Kasumi-1 (cell line): ENCODE measurements around the gene PDHA2.
"Not testable (repeated sequence)": the region's sequence is repeated elsewhere in the genome, so short reads cannot be mapped to it uniquely, and the experiment has no call there.

Experiments
- DNase-seq, 2 experiments: peaks; one replicate each; lab custom pipeline; 2025; lab: John Stamatoyannopoulos, UW

Gene PDHA2

GRCh38 chr4:95839891-95840290, at the start of gene PDHA2:
PDHA2 (plus strand) TSS chr4:95840093; CDS start chr4:95840151, 58 bp downstream.
- no peak for DNase-seq

- DNase-seq, result no peak
These were observed 41.9 kb upstream of the PDHA2 start for GRCh38 chr4:95798003-95798402.

- DNase-seq, result no peak
These were observed 41.2 kb upstream of the PDHA2 start for GRCh38 chr4:95798727-95799126.

GRCh38 chr4:95821867-95822266, 18.0 kb upstream of the PDHA2 start:
- no peak for DNase-seq

GRCh38 chr4:95825546-95825945, 14.3 kb upstream of the PDHA2 start:
- no peak for DNase-seq

GRCh38 chr4:95830651-95831050, 9.2 kb upstream of the PDHA2 start:
- DNase-seq, result peak; percentile 36 to 53

GRCh38 chr4:95831166-95831565, 8.7 kb upstream of the PDHA2 start:
- peak; percentile 75 to 80 for DNase-seq

- DNase-seq, result no peak
These were observed 6.1 kb upstream of the PDHA2 start for GRCh38 chr4:95833711-95834194.

GRCh38 chr4:95835672-95836071, 4.2 kb upstream of the PDHA2 start:
- DNase-seq, result peak; percentile 37 to 64

- no peak for DNase-seq
These were observed 1.7 kb upstream of the PDHA2 start for GRCh38 chr4:95838192-95838591.

GRCh38 chr4:95847908-95848460, 8.1 kb downstream of the PDHA2 start:
- no peak for DNase-seq

GRCh38 chr4:95850161-95850560, 10.3 kb downstream of the PDHA2 start:
- no peak for DNase-seq

GRCh38 chr4:95857761-95858160, 17.9 kb downstream of the PDHA2 start:
- no peak for DNase-seq

- DNase-seq, result peak; percentile 23 to 65
These were observed 28.0 kb downstream of the PDHA2 start for GRCh38 chr4:95867919-95868318.

GRCh38 chr4:95869414-95869813, 29.5 kb downstream of the PDHA2 start:
- DNase-seq, result not testable (repeated sequence)

GRCh38 chr4:95869961-95870500, 30.1 kb downstream of the PDHA2 start:
- DNase-seq, result peak in 1 of 2 experiments; percentile 5

- no peak for DNase-seq
These were observed 37.7 kb downstream of the PDHA2 start for GRCh38 chr4:95877636-95878035.

- DNase-seq, result no peak
These were observed 47.7 kb downstream of the PDHA2 start for GRCh38 chr4:95887551-95887950.

GRCh38 chr4:95889662-95890061, 49.8 kb downstream of the PDHA2 start:
- DNase-seq, result peak; percentile 48 to 53
